HG02943 (cell line): ENCODE data around the gene DTNB.

Experiments used
- ATAC-seq: cut with Tn5 transposase; IDR thresholded peaks from one replicate; pipeline ENCODE4 v1.9.1; 2021; ENCODE audit warnings: mild to moderate bottlenecking, low read depth, moderate library complexity; ENCODE audit not compliant: unreplicated experiment

Gene DTNB

GRCh38 chr2:25478736-25479135, 194.6 kb downstream of the DTNB start:
- no peak for ATAC-seq

- no peak for ATAC-seq
Measured at GRCh38 chr2:25473758-25474340, 199.5 kb downstream of the DTNB start.

GRCh38 chr2:25473131-25473530, 200.2 kb downstream of the DTNB start:
- no peak for ATAC-seq

GRCh38 chr2:25470806-25471205, 202.6 kb downstream of the DTNB start:
- no peak for ATAC-seq

GRCh38 chr2:25467743-25468142, 205.6 kb downstream of the DTNB start:
- no peak for ATAC-seq

- no peak for ATAC-seq
Measured at GRCh38 chr2:25462021-25462420, 211.4 kb downstream of the DTNB start.

GRCh38 chr2:25460261-25460905, 213.0 kb downstream of the DTNB start:
- ATAC-seq, result no peak

GRCh38 chr2:25454824-25455611, 218.4 kb downstream of the DTNB start:
- no peak for ATAC-seq

- no peak for ATAC-seq
Measured at GRCh38 chr2:25453199-25453905, 220.0 kb downstream of the DTNB start.

- ATAC-seq, result no peak
Measured at GRCh38 chr2:25448808-25449207, 224.6 kb downstream of the DTNB start.

GRCh38 chr2:25447018-25447417, 226.4 kb downstream of the DTNB start:
- ATAC-seq, result no peak

- ATAC-seq, result no peak
Measured at GRCh38 chr2:25446122-25446521, 227.3 kb downstream of the DTNB start.

- ATAC-seq, result no peak
Measured at GRCh38 chr2:25445464-25445863, 227.9 kb downstream of the DTNB start.

- ATAC-seq, result no peak
Measured at GRCh38 chr2:25444608-25445270, 228.6 kb downstream of the DTNB start.

GRCh38 chr2:25443766-25444165, 229.6 kb downstream of the DTNB start:
- ATAC-seq, result no peak

GRCh38 chr2:25441353-25441752, 232.0 kb downstream of the DTNB start:
- ATAC-seq, result no peak

- no peak for ATAC-seq
Measured at GRCh38 chr2:25438793-25439192, 234.6 kb downstream of the DTNB start.

GRCh38 chr2:25437881-25438662, 235.3 kb downstream of the DTNB start:
- no peak for ATAC-seq

GRCh38 chr2:25435421-25435820, 238.0 kb downstream of the DTNB start:
- no peak for ATAC-seq

- ATAC-seq, result no peak
Measured at GRCh38 chr2:25431604-25432003, 241.8 kb downstream of the DTNB start.
